ENCODE results near the gene SLC22A5. TPM values are rescaled to one million over a fixed set of nuclear protein-coding genes. Genes with fewer than 3 reads are reported as not detected.

Gene SLC22A5
- total RNA-seq, 1 donor from 2014 or later, result 1.2 TPM

DNA sequence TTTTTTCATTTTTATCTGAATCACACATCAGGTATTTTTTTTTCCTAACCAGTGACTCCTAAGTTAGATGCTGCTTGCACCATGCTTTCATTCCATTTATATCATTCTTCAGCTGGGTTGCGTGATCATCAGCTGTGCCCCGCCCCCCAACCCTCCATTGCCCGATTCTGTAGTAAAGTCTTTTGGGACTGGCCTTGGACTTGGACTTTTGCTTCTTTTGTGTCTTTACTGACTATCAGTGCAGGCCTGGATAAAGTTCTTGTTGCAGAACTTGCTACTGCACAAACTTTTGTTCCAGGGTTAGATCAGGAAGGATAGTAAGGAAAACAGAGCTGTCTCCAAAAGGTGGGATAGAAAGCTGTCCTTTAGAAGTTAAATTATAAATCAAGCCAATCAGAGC lies 38.5 kb downstream of the SLC22A5 start:
- peaks cover 3% of the 10 kb centered on the region for H3K4me1 Mint-ChIP-seq (ENCODE audit: unreplicated experiment)
- DNase-seq (ENCODE audit: low spot score), result no peak
- H3K4me3 Mint-ChIP-seq (ENCODE audit: unreplicated experiment), result no peak overlapping the region
- no peak overlapping the region for H3K27ac Mint-ChIP-seq (ENCODE audit: unreplicated experiment)
- no peaks in the 10 kb centered on the region for H3K27me3 Mint-ChIP-seq (ENCODE audit: unreplicated experiment)
- no peaks in the 10 kb centered on the region for H3K9me3 Mint-ChIP-seq (ENCODE audit: unreplicated experiment)
- no peaks in the 10 kb centered on the region for H3K36me3 Mint-ChIP-seq (ENCODE audit: low read depth, unreplicated experiment)
- TF ChIP-seq CTCF (IDR thresholded peaks at IDR 0.05; ENCODE audit: unreplicated experiment), result no peak

DNA sequence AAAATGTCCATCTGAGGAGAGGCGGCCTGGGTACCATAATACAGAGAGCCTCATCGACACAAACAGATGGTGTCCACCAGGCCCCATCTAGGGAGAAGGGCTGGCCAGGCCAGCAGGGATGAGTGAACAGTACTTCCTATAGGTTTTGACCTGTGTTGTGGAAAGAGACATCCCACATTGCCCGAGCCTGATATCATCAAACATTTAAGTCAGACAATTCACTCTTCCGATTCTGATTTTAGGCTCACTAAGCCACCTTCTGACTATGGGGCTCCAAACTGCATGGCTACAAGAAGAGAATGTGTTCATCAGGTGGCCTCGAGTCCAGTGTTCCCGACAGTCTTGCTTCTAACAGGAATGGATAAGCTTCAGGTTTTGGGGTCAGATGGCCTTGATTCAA lies 38.9 kb downstream of the SLC22A5 start:
- Mint-ChIP-seq H3K4me1 (ENCODE audit: unreplicated experiment) (peaks cover 3% of the 10 kb centered on the region), H3K27me3 (ENCODE audit: unreplicated experiment) (peaks cover 1% of the 10 kb centered on the region), H3K4me3 (ENCODE audit: unreplicated experiment) (no peak overlapping the region), H3K36me3 (ENCODE audit: low read depth, unreplicated experiment) (no peaks in the 10 kb centered on the region), H3K9me3 (ENCODE audit: unreplicated experiment) (no peaks in the 10 kb centered on the region), H3K27ac (ENCODE audit: unreplicated experiment) (no peak overlapping the region)
- no peak for DNase-seq (ENCODE audit: low spot score)
- no peak for TF ChIP-seq CTCF (IDR thresholded peaks at IDR 0.05; ENCODE audit: unreplicated experiment)

DNA sequence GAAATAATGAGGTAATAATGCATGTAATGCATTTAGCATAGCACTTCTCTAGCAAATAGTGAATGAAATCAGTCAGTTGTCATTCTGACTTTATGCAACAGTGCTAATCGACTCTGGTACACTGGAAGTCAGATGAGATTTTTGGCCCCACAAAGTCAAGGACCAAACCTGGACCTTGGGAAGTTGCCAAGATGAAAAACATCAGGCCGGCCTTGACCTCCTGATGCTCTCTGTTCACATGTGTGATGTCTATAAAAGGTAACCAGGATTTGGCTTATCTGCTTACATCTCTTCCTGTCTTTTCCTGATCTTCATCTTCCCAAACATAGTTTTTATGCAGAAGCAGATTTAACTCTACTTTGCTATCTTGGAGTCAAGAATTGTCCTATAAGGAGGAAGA lies 39.5 kb downstream of the SLC22A5 start:
- Mint-ChIP-seq H3K36me3 (ENCODE audit: low read depth, unreplicated experiment) (no peaks in the 10 kb centered on the region), H3K4me1 (ENCODE audit: unreplicated experiment) (peaks cover 3% of the 10 kb centered on the region), H3K9me3 (ENCODE audit: unreplicated experiment) (no peaks in the 10 kb centered on the region), H3K27ac (ENCODE audit: unreplicated experiment) (no peak overlapping the region), H3K27me3 (ENCODE audit: unreplicated experiment) (peaks cover 1% of the 10 kb centered on the region), H3K4me3 (ENCODE audit: unreplicated experiment) (no peak overlapping the region)
- no peak for DNase-seq (ENCODE audit: low spot score)
- no peak for TF ChIP-seq CTCF (IDR thresholded peaks at IDR 0.05; ENCODE audit: unreplicated experiment)

DNA sequence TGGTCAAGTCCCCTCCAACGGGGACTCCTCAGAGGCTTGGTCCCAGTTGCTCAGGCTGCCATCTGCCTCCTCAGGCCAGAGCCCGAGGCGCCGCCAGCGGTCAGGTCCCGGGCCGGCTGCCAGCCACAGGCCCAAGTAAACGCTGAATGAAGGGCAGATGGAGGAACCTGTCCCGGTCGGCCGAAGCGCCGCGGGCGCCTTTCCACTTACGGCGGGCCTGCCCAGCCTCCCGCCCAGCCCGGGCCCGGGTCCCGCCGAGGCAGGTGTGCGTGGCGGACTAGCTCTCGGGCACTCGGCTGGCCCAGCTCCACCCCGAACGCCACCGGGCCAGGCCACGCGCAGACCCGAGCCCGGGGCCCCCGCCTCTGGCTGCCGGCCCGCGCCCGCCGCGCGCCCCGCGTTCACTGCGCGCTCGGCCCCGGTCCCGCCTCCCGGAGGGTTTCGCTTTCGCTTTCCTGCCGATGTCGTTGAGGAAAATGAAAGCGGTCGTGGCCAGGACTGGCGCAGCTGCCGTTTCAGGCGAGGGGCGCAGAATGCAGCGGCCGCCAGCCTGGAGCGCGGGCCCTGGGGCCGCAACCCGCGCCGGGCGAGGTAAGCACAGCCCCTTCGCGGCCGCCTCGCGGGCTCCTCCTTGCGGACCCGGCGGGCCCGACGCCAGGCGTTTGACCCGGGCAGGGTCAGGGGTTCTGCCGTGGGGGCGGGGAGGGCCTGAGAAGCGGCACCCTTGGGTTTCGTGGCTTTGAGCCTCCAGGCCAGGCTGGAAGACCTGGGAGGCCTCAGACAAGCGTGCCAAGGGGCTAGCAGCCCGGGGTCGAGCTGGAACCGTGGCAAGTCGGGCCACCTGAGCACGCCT lies 41.2 kb downstream of the SLC22A5 start:
- Mint-ChIP-seq H3K9me3 (ENCODE audit: unreplicated experiment) (no peaks in the 10 kb centered on the region), H3K4me3 (ENCODE audit: unreplicated experiment) (peak overlapping the region; percentile 86), H3K4me1 (ENCODE audit: unreplicated experiment) (peaks cover 3% of the 10 kb centered on the region), H3K27ac (ENCODE audit: unreplicated experiment) (no peak overlapping the region), H3K36me3 (ENCODE audit: low read depth, unreplicated experiment) (no peaks in the 10 kb centered on the region), H3K27me3 (ENCODE audit: unreplicated experiment) (peaks cover 1% of the 10 kb centered on the region)
- TF ChIP-seq CTCF (IDR thresholded peaks at IDR 0.05; ENCODE audit: unreplicated experiment), result peak; percentile 72
- DNase-seq (ENCODE audit: low spot score), result peak; percentile 90

DNA sequence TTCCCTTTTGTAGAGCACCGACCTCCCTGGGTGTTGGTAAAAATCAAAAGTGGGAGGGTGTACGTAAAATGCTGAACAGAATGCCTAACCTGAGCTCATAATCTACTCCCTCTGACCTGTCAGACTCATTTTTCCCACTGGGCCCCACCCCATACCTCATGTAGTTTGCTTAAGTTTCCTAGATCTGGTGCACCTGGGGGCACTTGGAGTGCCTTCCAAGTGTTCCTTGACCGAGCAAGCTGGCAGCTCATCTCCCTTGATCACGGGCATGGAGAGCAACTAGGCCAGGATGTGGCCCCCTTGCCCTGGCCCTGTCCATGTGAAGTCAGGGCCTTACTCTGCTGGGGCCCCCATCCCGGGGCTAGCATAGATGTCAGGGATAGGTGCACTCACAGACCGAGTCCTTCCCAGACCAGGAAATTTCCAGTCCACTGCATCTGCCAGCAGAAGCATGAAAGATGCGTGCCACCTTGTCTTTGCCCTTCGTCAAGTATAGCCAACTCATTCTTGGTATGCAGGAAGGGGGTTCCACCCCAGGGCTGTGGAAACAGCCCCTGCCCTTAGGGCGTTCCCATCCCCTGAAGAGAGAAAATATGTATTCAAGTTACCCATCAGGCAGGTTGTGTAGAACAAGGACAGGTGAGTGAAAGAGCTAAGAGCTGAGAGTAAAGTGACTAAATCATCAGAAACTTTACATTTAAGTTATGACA lies 41.9 kb downstream of the SLC22A5 start:
- Mint-ChIP-seq H3K27me3 (ENCODE audit: unreplicated experiment) (peaks cover 1% of the 10 kb centered on the region), H3K36me3 (ENCODE audit: low read depth, unreplicated experiment) (no peaks in the 10 kb centered on the region), H3K9me3 (ENCODE audit: unreplicated experiment) (no peaks in the 10 kb centered on the region), H3K4me3 (ENCODE audit: unreplicated experiment) (peak overlapping the region; percentile 86), H3K27ac (ENCODE audit: unreplicated experiment) (no peak overlapping the region), H3K4me1 (ENCODE audit: unreplicated experiment) (peaks cover 3% of the 10 kb centered on the region)
- TF ChIP-seq CTCF (IDR thresholded peaks at IDR 0.05; ENCODE audit: unreplicated experiment), result no peak
- no peak for DNase-seq (ENCODE audit: low spot score)

Data from endothelial cell (in vitro differentiated cells).